T-cell (primary cell): ENCODE measurements around the gene PPM1K. TPM values are rescaled to one million over a fixed set of nuclear protein-coding genes. Genes with fewer than 3 reads are reported as not detected.
"Not testable (repeated sequence)": the region's sequence is repeated elsewhere in the genome, so short reads cannot be mapped to it uniquely, and the experiment has no call there.

Source experiments
- ATAC-seq, 4 experiments: fragments of 200-7000 bp in 3 of 4; fragments of 150-1000 bp in 1 of 4; cut with Tn5 transposase; replicated peaks in 1 of 4; 1 replicate in 3 of 4; 2 replicates in 1 of 4; pipeline ENCODE4 v1.10.0; 2021; ENCODE audit warnings: moderate library complexity in 3 of 4, mild to moderate bottlenecking in 2 of 4, moderate number of reproducible peaks in 1 of 4
- CTCF ChIA-PET, 2 donors: fragments of 300-600 bp; sonication (Branson Sonifier 250); formaldehyde crosslinking; loops; one replicate each; lab custom pipeline; 2022; ENCODE audit warnings: antibody characterized with exemption in 2 of 2; lab: Charles Lee
- POLR2A ChIA-PET, 2 donors: fragments of 300-600 bp; sonication (Branson Sonifier 250); formaldehyde crosslinking; loops; one replicate each; lab custom pipeline; 2022; ENCODE audit warnings: antibody characterized with exemption in 2 of 2; lab: Charles Lee
- DNase-seq, 35 experiments: peaks; one replicate each; pipeline versions ENCODE4 v3.0.0 to v3.0.0-alpha.2; 2013 to 2023
- H3K27ac ChIP-seq: one replicate; pipeline ENCODE4 v1.5.1; 2013; ENCODE audit warnings: low read length
- H3K27me3 ChIP-seq, 2 experiments: replicated peaks in 1 of 2; 1 replicate in 1 of 2; 2 replicates in 1 of 2; pipeline versions ENCODE4 v1.6.1 to v1.7.0; 2013; ENCODE audit warnings: low read length in 1 of 2, mixed read lengths in 1 of 2; ENCODE audit not compliant: control insufficient read depth in 2 of 2, insufficient read depth in 2 of 2; ENCODE audit errors: extremely low read depth in 1 of 2
- H3K36me3 ChIP-seq, 2 donors: 1 replicate in 1 of 2; 2 replicates in 1 of 2; pipeline versions ENCODE4 v1.6.1 to v1.7.0; 2013; ENCODE audit warnings: low read length in 1 of 2; ENCODE audit not compliant: control insufficient read depth in 2 of 2, insufficient read depth in 1 of 2; ENCODE audit errors: extremely low read depth in 1 of 2
- H3K4me1 ChIP-seq, 2 experiments: 1 replicate in 1 of 2; 2 replicates in 1 of 2; pipeline versions ENCODE4 v1.6.1 to v1.7.0; 2013; ENCODE audit warnings: low read length in 2 of 2, mixed read lengths in 1 of 2; ENCODE audit not compliant: insufficient read depth in 2 of 2, control insufficient read depth in 1 of 2; ENCODE audit errors: extremely low read depth in 1 of 2
- H3K4me3 ChIP-seq, 2 donors: 1 replicate in 1 of 2; 2 replicates in 1 of 2; pipeline versions ENCODE4 v1.5.1 to v1.7.0; 2013; ENCODE audit warnings: mild to moderate bottlenecking in 2 of 2, low read length in 1 of 2, moderate library complexity in 1 of 2; ENCODE audit not compliant: control insufficient read depth in 1 of 2; ENCODE audit errors: extremely low read depth in 1 of 2
- H3K9me3 ChIP-seq: 2 replicates; pipeline ENCODE4 v1.7.0; 2013
- H3K27ac Mint-ChIP-seq, 2 donors: one replicate each; pipeline ENCODE4 v1.8.0; 2020 to 2021; ENCODE audit warnings: mild to moderate bottlenecking in 2 of 2, mixed read lengths in 2 of 2
- H3K27me3 Mint-ChIP-seq, 2 donors: one replicate each; pipeline ENCODE4 v1.8.0; 2021 to 2022; ENCODE audit warnings: mixed read lengths in 2 of 2
- H3K36me3 Mint-ChIP-seq: one replicate; pipeline ENCODE4 v1.8.0; 2021; ENCODE audit warnings: mixed read lengths
- H3K4me1 Mint-ChIP-seq, 3 donors: one replicate each; pipeline ENCODE4 v1.8.0; 2020 to 2022; ENCODE audit warnings: mixed read lengths in 3 of 3, mild to moderate bottlenecking in 1 of 3
- H3K4me3 Mint-ChIP-seq, 3 donors: one replicate each; pipeline ENCODE4 v1.8.0; 2020 to 2022; ENCODE audit warnings: mild to moderate bottlenecking in 3 of 3, mixed read lengths in 3 of 3, moderate library complexity in 3 of 3
- H3K9me3 Mint-ChIP-seq, 3 donors: one replicate each; pipeline ENCODE4 v1.8.0; 2020 to 2022; ENCODE audit warnings: mixed read lengths in 3 of 3
- WGBS: methylation state at CpG from one replicate; pipeline ENCODE4 v1.1.5; 2013; ENCODE audit warnings: missing lambda C conversion rate; ENCODE audit not compliant: insufficient coverage; 5-methylcytosine and 5-hydroxymethylcytosine counted together
- total RNA-seq, 35 experiments: library from RNA in 6 of 35; stranded (reverse) in 6 of 35; fragments of 120-200 nt in 1 of 35; gene quantifications; one replicate each; pipeline versions ENCODE4 v1.2.1 to v1.2.4 and lab custom pipeline; 2013 to 2026

The PPM1K gene
- total RNA-seq, 5 donors from 2014 or later (not counting 1 experiment from before 2014, with no cell fraction given): 74.2 to 91.1 (median 84.8) TPM

DNA sequence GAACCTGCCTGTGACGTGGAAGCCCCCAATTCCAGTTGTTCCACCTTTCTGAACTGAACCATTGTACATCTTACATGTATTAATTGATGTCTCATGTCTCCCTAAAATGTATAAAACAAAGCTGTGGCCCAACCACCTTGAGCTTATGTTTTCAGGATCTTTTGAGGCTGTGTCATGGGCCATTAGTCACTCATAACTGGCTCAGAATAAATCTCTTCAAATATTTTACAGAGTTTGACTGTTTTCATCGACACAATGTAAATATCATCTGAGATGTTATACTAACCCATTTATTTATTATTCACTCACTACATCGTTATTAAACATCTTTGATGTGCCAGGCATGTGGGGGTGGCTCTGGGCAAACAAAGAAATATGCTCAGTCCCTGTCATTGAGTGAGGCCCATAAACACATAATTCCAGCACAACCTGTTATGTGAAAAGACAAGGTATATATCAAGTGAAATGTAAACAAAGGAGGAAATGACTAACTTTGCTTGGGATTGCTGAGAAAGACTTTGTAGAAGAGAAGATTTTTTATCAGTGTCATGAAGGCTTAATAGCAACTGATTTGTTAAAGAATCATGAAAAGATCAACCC is 34.5 kb upstream of the PPM1K start:
- ChIA-PET POLR2A (no interaction called here), CTCF (no interaction called here)
- Histone ChIP-seq H3K4me3 (no peak overlapping the region), H3K36me3 (no peaks in the 10 kb centered on the region), H3K4me1 (peaks cover 5 to 10% of the 10 kb centered on the region in 2 experiments), H3K9me3 (no peaks in the 10 kb centered on the region), H3K27ac (no peak overlapping the region), H3K27me3 (peaks cover 0 to 2% of the 10 kb centered on the region in 2 experiments)
- H3K27me3 Mint-ChIP-seq: no peaks in the 10 kb centered on the region
- H3K4me1 Mint-ChIP-seq: peaks cover 19 to 26% (median 22%) of the 10 kb centered on the region in 3 donors
- H3K36me3 Mint-ChIP-seq: no peaks in the 10 kb centered on the region
- 100% methylated on average over 1 of the region's 3 CpGs for WGBS
- no peaks in the 10 kb centered on the region for H3K9me3 Mint-ChIP-seq
- DNase-seq (no peak), ATAC-seq (no peak)
- peak overlapping the region; percentile 9 to 98 for H3K27ac Mint-ChIP-seq
- no peak overlapping the region for H3K4me3 Mint-ChIP-seq

DNA sequence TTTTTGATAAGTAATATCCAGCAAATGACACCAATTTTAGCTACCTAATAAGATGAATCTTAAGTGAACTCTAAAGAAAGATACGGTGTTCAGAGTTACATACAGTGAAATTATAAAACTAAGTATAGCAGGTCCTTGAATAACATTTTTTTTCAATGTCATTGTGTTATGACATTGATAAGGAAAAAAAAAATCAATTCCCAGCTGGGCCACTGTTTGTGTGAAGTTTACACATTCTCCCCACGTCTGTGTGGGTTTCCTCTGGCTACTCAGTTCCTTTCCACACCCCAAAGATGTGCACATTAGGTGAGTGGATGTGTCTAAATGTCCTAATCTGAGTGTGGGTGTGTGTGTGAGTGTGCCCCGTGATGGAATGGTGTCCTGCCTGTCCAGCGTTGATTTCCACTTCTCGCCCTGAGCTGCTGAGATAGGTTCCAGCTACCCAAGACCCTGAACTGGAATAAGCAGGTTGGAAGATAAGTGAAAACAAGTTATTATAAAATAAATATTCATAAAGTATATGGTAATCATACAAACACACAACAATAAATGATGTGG is 31.2 kb upstream of the PPM1K start:
- H3K27ac Mint-ChIP-seq: no peak overlapping the region
- no peak overlapping the region for H3K4me3 ChIP-seq
- WGBS: no CpG with 5 or more reads among the region's 5 CpGs
- H3K9me3 Mint-ChIP-seq: peaks cover 3 to 15% (median 10%) of the 10 kb centered on the region in 3 donors
- peaks cover 0 to 11% of the 10 kb centered on the region in 2 experiments for H3K27me3 ChIP-seq
- no peak overlapping the region for H3K4me3 Mint-ChIP-seq
- POLR2A ChIA-PET: no interaction called here
- DNase-seq: no peak
- H3K4me1 ChIP-seq: peaks cover 3 to 5% of the 10 kb centered on the region in 2 experiments
- peaks cover 7 to 10% of the 10 kb centered on the region in 2 donors for H3K27me3 Mint-ChIP-seq
- no peak overlapping the region for H3K27ac ChIP-seq
- H3K36me3 ChIP-seq: no peaks in the 10 kb centered on the region
- CTCF ChIA-PET: interaction anchor here (0.6 to 1.0 kb wide), 3 partner anchors 10 to 411 kb away, joined by 3 to 4 read pairs (median 3); no protein-coding TSS in a partner anchor
- H3K4me1 Mint-ChIP-seq: peaks cover 12 to 16% (median 15%) of the 10 kb centered on the region in 3 donors
- ATAC-seq: no peak
- H3K36me3 Mint-ChIP-seq: peaks cover 4% of the 10 kb centered on the region
- no peaks in the 10 kb centered on the region for H3K9me3 ChIP-seq

GRCh38 chr4:88313088-88313624 is 28.8 kb upstream of the PPM1K start:
- ATAC-seq, H3K4me1 Mint-ChIP-seq, H3K36me3 ChIP-seq, H3K9me3 ChIP-seq, DNase-seq, H3K4me1 ChIP-seq, H3K36me3 Mint-ChIP-seq, POLR2A ChIA-PET, CTCF ChIA-PET, H3K27ac Mint-ChIP-seq, H3K4me3 ChIP-seq, H3K4me3 Mint-ChIP-seq, H3K27ac ChIP-seq: not testable (repeated sequence)
- 96% methylated on average over 21 of the region's 23 CpGs for WGBS
- peaks cover 3 to 16% (median 10%) of the 10 kb centered on the region in 3 donors for H3K9me3 Mint-ChIP-seq
- H3K27me3 Mint-ChIP-seq: peaks cover 7 to 12% of the 10 kb centered on the region in 2 donors
- H3K27me3 ChIP-seq: peaks cover 0 to 11% of the 10 kb centered on the region in 2 experiments

DNA sequence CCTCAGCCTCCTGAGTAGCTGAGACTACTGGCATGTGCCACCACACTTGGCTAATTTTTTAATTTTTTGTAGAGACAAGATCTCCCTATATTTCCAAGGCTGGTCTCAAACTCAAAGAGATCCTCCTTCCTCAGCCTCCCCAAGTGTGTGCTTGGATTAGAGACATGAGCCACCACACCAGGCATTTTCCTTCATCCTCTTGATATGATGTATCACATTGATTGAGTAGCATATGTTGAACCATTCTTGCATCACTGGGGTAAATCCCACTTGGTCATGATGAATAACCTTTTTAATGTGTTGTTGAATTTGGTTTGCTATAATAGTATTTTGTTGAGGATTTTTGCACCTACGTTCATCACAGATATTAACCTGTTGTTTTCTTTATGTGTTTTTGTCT is 24.2 kb upstream of the PPM1K start:
- DNase-seq (no peak), ATAC-seq (no peak)
- Histone ChIP-seq H3K9me3 (no peaks in the 10 kb centered on the region), H3K36me3 (no peaks in the 10 kb centered on the region), H3K4me1 (no peaks in the 10 kb centered on the region), H3K27me3 (peaks cover 0 to 10% of the 10 kb centered on the region in 2 experiments), H3K27ac (no peak overlapping the region), H3K4me3 (no peak overlapping the region)
- no peaks in the 10 kb centered on the region for H3K4me1 Mint-ChIP-seq
- WGBS: no CpG with 5 or more reads among the region's 1 CpG
- H3K9me3 Mint-ChIP-seq: peaks cover 3 to 16% (median 10%) of the 10 kb centered on the region in 3 donors
- ChIA-PET CTCF (no interaction called here), POLR2A (interaction anchor here in 1 of 2 donors (0.6 kb wide), 1 partner anchor 9 kb away, joined by 4 read pairs; no protein-coding TSS in a partner anchor)
- H3K4me3 Mint-ChIP-seq: no peak overlapping the region
- H3K27me3 Mint-ChIP-seq: peaks cover 9 to 12% of the 10 kb centered on the region in 2 donors
- no peak overlapping the region for H3K27ac Mint-ChIP-seq
- peaks cover 4% of the 10 kb centered on the region for H3K36me3 Mint-ChIP-seq

DNA sequence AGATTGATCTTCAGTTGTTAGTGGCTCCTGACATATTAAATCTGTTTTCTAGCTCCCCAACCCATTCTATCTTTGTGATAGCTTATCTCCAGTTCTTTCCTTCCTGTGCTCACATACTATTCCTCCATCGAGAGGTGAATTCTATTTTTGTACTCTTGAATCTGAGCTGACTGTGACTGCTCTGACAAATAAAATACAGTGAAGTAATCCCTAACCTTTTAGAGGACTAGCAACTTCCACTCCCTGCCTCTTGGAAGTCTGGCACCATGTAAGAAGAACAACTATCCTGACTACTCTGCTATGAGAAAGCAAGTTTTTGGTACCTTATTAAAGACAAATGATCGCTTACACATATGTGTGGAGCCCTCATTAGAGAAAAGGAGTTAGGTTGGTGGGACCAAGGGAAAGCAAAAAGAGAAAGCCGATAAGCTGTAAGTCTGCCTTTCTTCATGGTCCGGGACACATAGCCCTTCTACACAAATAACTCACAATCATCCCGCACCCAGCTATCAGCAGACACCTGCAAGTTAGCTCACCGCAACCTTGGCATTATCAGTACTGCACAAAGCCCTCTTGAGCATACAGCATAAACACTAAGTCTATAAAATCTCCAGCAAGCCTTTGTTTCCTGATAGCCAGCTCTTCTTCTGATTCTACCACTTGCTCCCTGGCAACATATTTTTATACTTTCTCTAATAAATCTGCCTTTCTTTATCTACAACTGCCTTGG is 13.5 kb upstream of the PPM1K start:
- ATAC-seq (no peak), DNase-seq (no peak)
- ChIA-PET POLR2A (no interaction called here), CTCF (interaction anchor here (0.6 kb wide), 2 partner anchors 17 to 160 kb away, joined by 3 read pairs; no protein-coding TSS in a partner anchor)
- no peaks in the 10 kb centered on the region for H3K36me3 ChIP-seq
- no peaks in the 10 kb centered on the region for H3K27me3 ChIP-seq
- H3K4me1 Mint-ChIP-seq: no peaks in the 10 kb centered on the region
- no peaks in the 10 kb centered on the region for H3K9me3 Mint-ChIP-seq
- H3K9me3 ChIP-seq: no peaks in the 10 kb centered on the region
- H3K27ac ChIP-seq: no peak overlapping the region
- H3K36me3 Mint-ChIP-seq: no peaks in the 10 kb centered on the region
- H3K27me3 Mint-ChIP-seq: no peaks in the 10 kb centered on the region
- no peak overlapping the region for H3K4me3 ChIP-seq
- no peaks in the 10 kb centered on the region for H3K4me1 ChIP-seq
- H3K4me3 Mint-ChIP-seq: no peak overlapping the region
- 100% methylated on average over 3 of the region's 6 CpGs for WGBS
- H3K27ac Mint-ChIP-seq: no peak overlapping the region

- WGBS: no CpG with 5 or more reads among the region's 1 CpG
Observed at GRCh38 chr4:88297212-88297516, 12.8 kb upstream of the PPM1K start.

More at GRCh38 chr4:88297212-88297516, 12.8 kb upstream of the PPM1K start:
- H3K4me1 Mint-ChIP-seq: no peaks in the 10 kb centered on the region
- no peak for DNase-seq
- Histone ChIP-seq H3K4me1 (no peaks in the 10 kb centered on the region), H3K27me3 (no peaks in the 10 kb centered on the region), H3K27ac (no peak overlapping the region), H3K9me3 (no peaks in the 10 kb centered on the region), H3K36me3 (no peaks in the 10 kb centered on the region), H3K4me3 (no peak overlapping the region)
- H3K4me3 Mint-ChIP-seq: no peak overlapping the region
- ChIA-PET POLR2A (no interaction called here), CTCF (interaction anchor here in 1 of 2 donors (0.5 kb wide), 1 partner anchor 77 kb away, joined by 3 read pairs; no protein-coding TSS in a partner anchor)
- no peaks in the 10 kb centered on the region for H3K9me3 Mint-ChIP-seq
- no peaks in the 10 kb centered on the region for H3K27me3 Mint-ChIP-seq
- ATAC-seq: no peak
- no peaks in the 10 kb centered on the region for H3K36me3 Mint-ChIP-seq
- no peak overlapping the region for H3K27ac Mint-ChIP-seq
